Chondrocyte (in vitro differentiated cells): ENCODE measurements around the gene CHSY3. TPM values are rescaled to one million over a fixed set of nuclear protein-coding genes. Genes with fewer than 3 reads are reported as not detected.

Experiments
- DNase-seq: peaks from one replicate; pipeline ENCODE4 v3.0.0; 2021; ENCODE audit warnings: mixed read lengths, low spot score
- H3K27ac Mint-ChIP-seq: one replicate; pipeline ENCODE4 v1.8.0; 2021; ENCODE audit warnings: mild to moderate bottlenecking, moderate library complexity, mixed read lengths; ENCODE audit not compliant: unreplicated experiment
- H3K27me3 Mint-ChIP-seq: 2 replicates; pipeline ENCODE4 v1.8.0; 2021; ENCODE audit warnings: low read depth, mixed read lengths
- H3K36me3 Mint-ChIP-seq: 2 replicates; pipeline ENCODE4 v1.8.0; 2021; ENCODE audit warnings: low read depth, mixed read lengths
- H3K4me1 Mint-ChIP-seq: 2 replicates; pipeline ENCODE4 v1.8.0; 2021; ENCODE audit warnings: low read depth, mild to moderate bottlenecking, mixed read lengths
- H3K4me3 Mint-ChIP-seq: one replicate; pipeline ENCODE4 v1.8.0; 2021; ENCODE audit warnings: mild to moderate bottlenecking, moderate library complexity, mixed read lengths; ENCODE audit not compliant: unreplicated experiment
- H3K9me3 Mint-ChIP-seq: 2 replicates; pipeline ENCODE4 v1.8.0; 2021; ENCODE audit warnings: low read depth, mixed read lengths
- total RNA-seq: library from RNA; stranded (reverse); gene quantifications from 3 replicates; pipeline ENCODE4 v1.2.1, GENCODE V29; 2021
- TF ChIP-seq, protein P1 (sequence below): fragments of 200-600 bp; sonication (generic); IDR thresholded peaks from 2 replicates; pipeline ENCODE4 v1.5.0; 2021; ENCODE audit warnings: antibody characterized with exemption, mild to moderate bottlenecking, moderate library complexity

Gene CHSY3
- total RNA-seq, 1 donor from 2014 or later, result 18.1 TPM

DNA sequence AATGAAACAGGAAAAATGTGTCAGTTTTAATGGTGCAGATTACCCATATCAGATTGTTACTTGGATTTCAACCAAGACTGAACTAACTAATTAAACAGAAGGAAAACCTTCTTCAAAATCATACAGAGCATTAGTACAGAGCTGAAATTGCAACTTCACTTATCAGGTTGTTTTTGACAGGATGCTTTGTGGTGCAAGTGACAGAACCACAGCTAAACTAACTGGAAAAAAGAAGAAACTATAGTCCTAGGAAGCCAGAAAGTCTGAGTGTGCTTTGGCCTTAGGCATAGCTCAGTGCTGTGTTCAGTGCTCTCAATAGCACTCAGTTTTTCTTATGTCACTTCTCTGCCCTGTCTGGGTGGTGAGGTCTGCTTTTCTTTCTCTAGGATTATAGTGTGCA, 267.4 kb downstream of the CHSY3 start:
- no peak overlapping the region for H3K4me3 Mint-ChIP-seq
- peaks cover 30% of the 10 kb centered on the region for H3K4me1 Mint-ChIP-seq
- TF ChIP-seq, protein P1, sequence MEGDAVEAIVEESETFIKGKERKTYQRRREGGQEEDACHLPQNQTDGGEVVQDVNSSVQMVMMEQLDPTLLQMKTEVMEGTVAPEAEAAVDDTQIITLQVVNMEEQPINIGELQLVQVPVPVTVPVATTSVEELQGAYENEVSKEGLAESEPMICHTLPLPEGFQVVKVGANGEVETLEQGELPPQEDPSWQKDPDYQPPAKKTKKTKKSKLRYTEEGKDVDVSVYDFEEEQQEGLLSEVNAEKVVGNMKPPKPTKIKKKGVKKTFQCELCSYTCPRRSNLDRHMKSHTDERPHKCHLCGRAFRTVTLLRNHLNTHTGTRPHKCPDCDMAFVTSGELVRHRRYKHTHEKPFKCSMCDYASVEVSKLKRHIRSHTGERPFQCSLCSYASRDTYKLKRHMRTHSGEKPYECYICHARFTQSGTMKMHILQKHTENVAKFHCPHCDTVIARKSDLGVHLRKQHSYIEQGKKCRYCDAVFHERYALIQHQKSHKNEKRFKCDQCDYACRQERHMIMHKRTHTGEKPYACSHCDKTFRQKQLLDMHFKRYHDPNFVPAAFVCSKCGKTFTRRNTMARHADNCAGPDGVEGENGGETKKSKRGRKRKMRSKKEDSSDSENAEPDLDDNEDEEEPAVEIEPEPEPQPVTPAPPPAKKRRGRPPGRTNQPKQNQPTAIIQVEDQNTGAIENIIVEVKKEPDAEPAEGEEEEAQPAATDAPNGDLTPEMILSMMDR, result no peak
- peaks cover 15% of the 10 kb centered on the region for H3K9me3 Mint-ChIP-seq
- no peak overlapping the region for H3K27ac Mint-ChIP-seq
- no peaks in the 10 kb centered on the region for H3K27me3 Mint-ChIP-seq
- no peak for DNase-seq
- H3K36me3 Mint-ChIP-seq, result peaks cover 5% of the 10 kb centered on the region

DNA sequence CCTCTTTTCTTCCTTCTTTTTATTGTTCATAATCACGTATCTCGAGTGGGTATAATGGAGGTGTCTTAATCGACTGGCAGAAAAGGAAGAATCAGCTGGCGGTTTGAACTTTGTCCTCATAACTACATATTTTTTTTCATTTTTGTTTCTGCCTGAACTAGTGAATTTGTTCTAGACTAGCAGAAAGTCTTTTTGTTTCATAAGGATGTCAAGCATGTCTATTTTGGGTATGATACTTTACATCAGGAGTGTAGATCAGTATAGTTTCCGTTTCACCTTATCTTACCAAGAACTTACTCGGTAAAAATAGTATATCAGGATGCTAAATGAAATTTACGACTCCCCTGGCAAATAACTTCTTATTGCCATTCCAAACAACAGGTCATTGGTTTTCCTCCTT, 278.9 kb downstream of the CHSY3 start:
- no peak overlapping the region for H3K27ac Mint-ChIP-seq
- H3K9me3 Mint-ChIP-seq, result no peaks in the 10 kb centered on the region
- peaks cover 6% of the 10 kb centered on the region for H3K36me3 Mint-ChIP-seq
- TF ChIP-seq, protein P1, result no peak
- DNase-seq, result no peak
- H3K4me3 Mint-ChIP-seq, result no peak overlapping the region
- H3K27me3 Mint-ChIP-seq, result no peaks in the 10 kb centered on the region
- peaks cover 11% of the 10 kb centered on the region for H3K4me1 Mint-ChIP-seq

DNA sequence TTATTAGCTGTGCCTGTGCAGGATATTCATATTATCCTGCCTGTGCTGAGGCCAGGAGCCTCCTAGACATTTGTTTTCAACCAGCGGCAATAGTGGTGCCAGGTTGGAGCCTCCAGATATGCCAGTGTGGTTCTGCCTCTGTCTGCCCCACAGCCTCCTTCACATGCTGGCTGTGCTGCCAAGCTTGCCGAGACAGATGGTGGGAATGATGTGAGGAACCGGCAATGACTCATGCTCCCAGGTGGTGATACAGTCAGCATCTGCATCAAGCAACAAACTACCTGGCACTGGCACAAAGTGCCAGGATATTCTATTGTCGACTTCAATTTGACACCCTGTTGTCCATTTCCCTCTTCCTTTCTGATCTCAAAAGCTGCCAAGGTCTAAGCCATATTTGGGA, 285.7 kb downstream of the CHSY3 start:
- Mint-ChIP-seq H3K36me3 (no peaks in the 10 kb centered on the region), H3K4me3 (no peak overlapping the region), H3K27me3 (peaks cover 4% of the 10 kb centered on the region), H3K27ac (no peak overlapping the region), H3K9me3 (no peaks in the 10 kb centered on the region), H3K4me1 (no peaks in the 10 kb centered on the region)
- TF ChIP-seq, protein P1, result no peak
- no peak for DNase-seq

DNA sequence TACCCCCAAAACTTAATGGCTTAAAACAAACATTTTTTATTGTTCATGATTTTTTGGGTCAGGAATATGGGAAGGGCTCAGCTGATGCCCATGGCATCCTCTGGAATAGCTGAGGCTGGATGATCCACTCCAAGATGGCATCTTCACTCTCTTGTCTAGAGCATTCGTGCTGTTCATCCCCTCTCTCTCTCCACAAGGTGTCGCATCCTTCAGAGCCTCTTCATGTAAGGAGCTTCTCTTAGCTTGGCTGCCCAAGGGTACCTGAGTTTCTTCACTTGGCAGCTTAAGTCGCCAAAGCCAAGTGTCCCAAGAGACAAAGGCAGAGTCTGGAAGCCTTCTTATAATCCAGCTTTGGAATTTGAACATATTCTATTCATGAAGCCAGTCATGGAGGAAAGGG, 294.7 kb downstream of the CHSY3 start:
- DNase-seq, result no peak
- no peaks in the 10 kb centered on the region for H3K4me1 Mint-ChIP-seq
- no peaks in the 10 kb centered on the region for H3K36me3 Mint-ChIP-seq
- peaks cover 10% of the 10 kb centered on the region for H3K9me3 Mint-ChIP-seq
- TF ChIP-seq, protein P1, result peak; percentile 69
- no peak overlapping the region for H3K4me3 Mint-ChIP-seq
- peaks cover 7% of the 10 kb centered on the region for H3K27me3 Mint-ChIP-seq
- no peak overlapping the region for H3K27ac Mint-ChIP-seq

DNA sequence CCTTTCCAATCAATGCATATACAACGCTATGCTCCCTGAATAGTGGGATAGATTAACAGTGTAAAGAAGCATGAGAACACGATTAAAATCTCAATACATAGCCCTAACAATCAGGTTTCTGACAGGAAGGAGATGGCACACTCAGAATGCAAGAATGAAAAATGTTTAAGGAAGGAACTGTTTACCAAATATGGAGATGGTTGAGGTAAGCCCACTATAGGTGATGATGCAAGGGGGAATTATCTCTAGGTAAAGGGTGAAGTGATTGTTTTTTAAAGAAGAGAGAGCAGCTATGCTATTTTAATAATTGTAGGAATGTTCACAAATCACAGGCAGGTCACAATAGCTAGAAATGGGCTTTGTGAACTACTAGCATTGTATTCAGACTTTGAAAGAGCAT, 302.4 kb downstream of the CHSY3 start:
- no peaks in the 10 kb centered on the region for H3K36me3 Mint-ChIP-seq
- no peak for DNase-seq
- H3K4me3 Mint-ChIP-seq, result no peak overlapping the region
- peaks cover 7% of the 10 kb centered on the region for H3K27me3 Mint-ChIP-seq
- H3K27ac Mint-ChIP-seq, result no peak overlapping the region
- H3K4me1 Mint-ChIP-seq, result no peaks in the 10 kb centered on the region
- H3K9me3 Mint-ChIP-seq, result peaks cover 15% of the 10 kb centered on the region
- TF ChIP-seq, protein P1, result no peak
